ENCODE data around the gene LYZL1. TPM values are rescaled to one million over a fixed set of nuclear protein-coding genes. Genes with fewer than 3 reads are reported as not detected.
"Not testable (repeated sequence)": the region's sequence is repeated elsewhere in the genome, so short reads cannot be mapped to it uniquely, and the experiment has no call there.

The LYZL1 gene
- total and polyA plus RNA-seq, 12 donors = not detected

GRCh38 chr10:29317027-29317420 is 28.2 kb downstream of the LYZL1 start:
- H3K36me3 ChIP-seq (replicated peaks in 1 of 2) = no peaks in the 10 kb centered on the region
- no peaks in the 10 kb centered on the region for H3K9me3 ChIP-seq (replicated peaks in 1 of 3)
- no peak overlapping the region for H3K27ac ChIP-seq
- no peak for DNase-seq
- TF ChIP-seq, protein P1, sequence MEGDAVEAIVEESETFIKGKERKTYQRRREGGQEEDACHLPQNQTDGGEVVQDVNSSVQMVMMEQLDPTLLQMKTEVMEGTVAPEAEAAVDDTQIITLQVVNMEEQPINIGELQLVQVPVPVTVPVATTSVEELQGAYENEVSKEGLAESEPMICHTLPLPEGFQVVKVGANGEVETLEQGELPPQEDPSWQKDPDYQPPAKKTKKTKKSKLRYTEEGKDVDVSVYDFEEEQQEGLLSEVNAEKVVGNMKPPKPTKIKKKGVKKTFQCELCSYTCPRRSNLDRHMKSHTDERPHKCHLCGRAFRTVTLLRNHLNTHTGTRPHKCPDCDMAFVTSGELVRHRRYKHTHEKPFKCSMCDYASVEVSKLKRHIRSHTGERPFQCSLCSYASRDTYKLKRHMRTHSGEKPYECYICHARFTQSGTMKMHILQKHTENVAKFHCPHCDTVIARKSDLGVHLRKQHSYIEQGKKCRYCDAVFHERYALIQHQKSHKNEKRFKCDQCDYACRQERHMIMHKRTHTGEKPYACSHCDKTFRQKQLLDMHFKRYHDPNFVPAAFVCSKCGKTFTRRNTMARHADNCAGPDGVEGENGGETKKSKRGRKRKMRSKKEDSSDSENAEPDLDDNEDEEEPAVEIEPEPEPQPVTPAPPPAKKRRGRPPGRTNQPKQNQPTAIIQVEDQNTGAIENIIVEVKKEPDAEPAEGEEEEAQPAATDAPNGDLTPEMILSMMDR (IDR thresholded peaks at IDR 0.05) = no peak
- no peak for TF ChIP-seq POLR2A (IDR thresholded peaks at IDR 0.05)
- H3K4me3 ChIP-seq = no peak overlapping the region
- H3K4me1 ChIP-seq (replicated peaks in 1 of 2) = no peaks in the 10 kb centered on the region
- no peaks in the 10 kb centered on the region for H3K27me3 ChIP-seq
- intact Hi-C loops (cut with DNase I) = loop anchor here in 1 of 2 donors (5.0 kb wide), 1 partner anchor 665 kb away; no protein-coding TSS in a partner anchor
- WGBS, 4 donors = 73 to 89% (median 82%) methylated on average over 2 of the region's 2 CpGs

DNA sequence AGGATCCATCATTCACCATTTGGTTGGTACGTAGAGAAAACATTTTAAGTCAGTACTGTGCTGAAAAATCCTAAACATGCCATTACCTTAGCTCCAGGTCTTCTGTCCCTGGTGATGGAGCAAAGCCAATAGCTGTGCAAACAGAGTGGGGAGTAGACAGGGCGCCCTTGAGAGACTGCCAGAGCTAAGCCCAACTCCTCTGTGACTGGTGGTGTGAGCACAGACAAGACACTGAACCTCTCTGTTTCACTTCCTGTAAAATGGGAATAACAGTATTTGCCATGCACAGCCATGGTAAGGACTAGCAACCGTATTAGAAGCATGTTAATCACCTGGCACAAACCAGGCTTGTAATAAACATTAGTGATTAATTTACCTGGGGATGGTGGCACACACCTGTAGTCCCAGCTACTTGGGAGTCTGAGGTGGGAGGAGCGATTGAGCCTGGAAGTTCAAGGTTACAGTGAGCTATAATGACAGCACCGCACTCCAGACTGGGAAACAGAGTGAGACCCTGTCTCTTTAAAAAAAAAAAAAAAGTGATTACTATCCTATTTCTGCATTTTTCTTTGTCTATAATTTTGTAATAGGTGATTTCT is 28.7 kb downstream of the LYZL1 start:
- Histone ChIP-seq H3K27ac (no peak overlapping the region), H3K9me3 (replicated peaks in 1 of 3) (no peaks in the 10 kb centered on the region), H3K27me3 (no peaks in the 10 kb centered on the region), H3K36me3 (replicated peaks in 1 of 2) (no peaks in the 10 kb centered on the region), H3K4me3 (no peak overlapping the region), H3K4me1 (replicated peaks in 1 of 2) (no peaks in the 10 kb centered on the region)
- 80 to 91% (median 84%) methylated on average over 5 of the region's 5 CpGs for WGBS, 4 donors
- DNase-seq = no peak
- intact Hi-C loops (cut with DNase I) = loop anchor here in 1 of 2 donors (5.0 kb wide), 1 partner anchor 665 kb away; no protein-coding TSS in a partner anchor
- TF ChIP-seq POLR2A (IDR thresholded peaks at IDR 0.05) = no peak
- TF ChIP-seq, protein P1 (IDR thresholded peaks at IDR 0.05) = no peak

DNA sequence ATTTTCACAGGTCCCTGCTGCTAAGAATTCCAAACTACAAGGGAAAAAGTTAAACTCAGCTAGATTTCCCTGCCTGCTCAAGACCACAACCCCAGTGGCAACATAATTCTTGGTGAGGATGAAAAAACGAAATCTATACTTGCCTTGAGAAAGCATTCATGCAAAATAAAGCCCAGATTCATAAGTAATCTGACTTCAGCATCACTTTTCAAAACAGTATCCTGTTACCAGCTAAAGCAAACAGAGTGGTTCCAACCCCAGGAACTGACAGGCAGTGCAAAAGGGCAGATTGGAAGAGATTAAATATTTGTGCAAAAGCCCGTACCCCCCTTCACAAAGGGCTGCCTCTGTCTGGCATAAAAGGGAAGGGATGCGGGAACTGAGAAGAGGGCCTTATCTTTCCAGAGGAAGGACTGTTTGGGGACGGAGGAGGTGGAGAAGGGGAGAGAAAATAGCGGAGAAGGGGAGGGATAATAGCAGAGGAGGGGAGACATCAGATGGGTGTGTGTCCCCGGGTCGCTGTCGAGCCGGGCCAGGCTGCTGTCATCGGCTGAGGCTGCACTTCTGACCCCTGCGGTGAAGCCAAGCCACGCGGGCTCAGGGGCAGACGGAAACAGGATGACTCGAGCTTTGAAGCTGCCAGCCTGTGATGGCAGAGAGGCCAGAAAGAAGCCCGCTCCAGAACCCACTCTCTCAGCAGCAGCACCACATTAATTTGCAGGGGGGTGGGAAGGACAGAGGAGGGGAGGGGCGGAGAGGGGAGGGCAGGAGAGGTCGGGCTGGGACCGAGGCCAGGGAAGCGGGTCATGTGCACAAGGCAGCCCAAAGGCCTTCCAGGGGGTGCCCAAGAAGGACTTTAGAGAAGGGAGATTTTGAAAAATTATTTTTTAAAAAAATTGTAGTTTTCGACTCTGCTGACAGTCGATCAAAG is 29.5 kb downstream of the LYZL1 start:
- H3K4me3 ChIP-seq; H3K36me3 ChIP-seq (replicated peaks in 1 of 2); H3K4me1 ChIP-seq (replicated peaks in 1 of 2); H3K27me3 ChIP-seq; H3K27ac ChIP-seq; H3K9me3 ChIP-seq (replicated peaks in 1 of 3): not testable (repeated sequence)
- WGBS, 4 donors = 22 to 41% (median 25%) methylated on average over 16 to 22 of the region's 22 CpGs
- intact Hi-C loops (cut with DNase I) = loop anchor here in 1 of 2 donors (5.0 kb wide), 1 partner anchor 666 kb away; no protein-coding TSS in a partner anchor
- peak in 4 of 7 donors; percentile 17 to 54 (median 22) for DNase-seq

DNA sequence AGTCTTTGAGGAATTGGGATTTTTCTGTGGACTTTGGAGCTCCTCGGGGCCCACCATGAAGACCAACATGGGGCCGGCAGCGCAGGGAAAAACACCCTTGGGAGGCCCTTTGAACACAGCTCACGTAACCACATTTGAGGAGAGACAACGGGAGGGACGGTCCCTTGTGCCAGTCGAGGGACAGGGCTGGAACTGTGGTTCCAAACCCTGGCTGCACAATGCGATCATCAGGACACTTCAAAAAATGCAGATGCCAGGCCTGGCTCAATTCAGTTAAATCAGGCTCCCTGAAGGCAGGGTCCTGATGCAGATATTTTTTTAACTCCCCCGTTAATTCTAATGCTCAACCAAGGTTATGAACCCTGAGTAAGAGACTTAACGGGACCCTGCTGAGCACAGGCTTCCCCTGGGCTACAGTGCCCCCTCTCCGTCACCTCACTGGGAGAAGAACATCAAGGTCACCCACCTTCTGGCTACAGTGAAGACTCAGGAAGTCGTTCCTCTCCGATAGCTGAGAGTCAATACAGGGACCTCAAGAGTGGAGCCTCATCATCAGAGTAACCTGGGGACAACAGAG is 30.4 kb downstream of the LYZL1 start:
- 84 to 91% (median 85%) methylated on average over 13 of the region's 13 CpGs for WGBS, 4 donors
- H3K27ac ChIP-seq = no peak overlapping the region
- no peaks in the 10 kb centered on the region for H3K4me1 ChIP-seq (replicated peaks in 1 of 2)
- TF ChIP-seq, protein P1 (IDR thresholded peaks at IDR 0.05) = no peak
- TF ChIP-seq POLR2A (IDR thresholded peaks at IDR 0.05) = no peak
- no peaks in the 10 kb centered on the region for H3K36me3 ChIP-seq (replicated peaks in 1 of 2)
- no peaks in the 10 kb centered on the region for H3K9me3 ChIP-seq (replicated peaks in 1 of 3)
- H3K4me3 ChIP-seq = no peak overlapping the region
- intact Hi-C loops (cut with DNase I) = loop anchor here in 1 of 2 donors (5.0 kb wide), 1 partner anchor 667 kb away; no protein-coding TSS in a partner anchor
- no peaks in the 10 kb centered on the region for H3K27me3 ChIP-seq
- DNase-seq = no peak

- WGBS, 4 donors = 66 to 77% (median 71%) methylated on average over 5 of the region's 5 CpGs
- intact Hi-C loops (cut with DNase I) = not testable (repeated sequence)
These were observed 31.8 kb downstream of the LYZL1 start for GRCh38 chr10:29320680-29321121.

More at GRCh38 chr10:29320680-29321121, 31.8 kb downstream of the LYZL1 start:
- not testable (repeated sequence) for H3K27me3 ChIP-seq; H3K4me1 ChIP-seq (replicated peaks in 1 of 2); DNase-seq; H3K9me3 ChIP-seq (replicated peaks in 1 of 3); H3K4me3 ChIP-seq; H3K36me3 ChIP-seq (replicated peaks in 1 of 2); H3K27ac ChIP-seq
